ENCODE data around the gene TMEM184C. TPM values are rescaled to one million over a fixed set of nuclear protein-coding genes. Genes with fewer than 3 reads are reported as not detected.
A peak's percentile ranks its signal among the peaks of the same experiment; 100 is the strongest.

Gene TMEM184C
- total RNA-seq, 2 donors from 2014 or later = 24.6 to 28.0 TPM

GRCh38 chr4:147639388-147639787, 22.2 kb downstream of the TMEM184C start:
- no peak for ATAC-seq

GRCh38 chr4:147640331-147640730, 23.1 kb downstream of the TMEM184C start:
- ATAC-seq (no peak), DNase-seq (no peak)
- intact Hi-C loops (cut with DNase I) = no loop called here

More at GRCh38 chr4:147639388-147639787, 22.2 kb downstream of the TMEM184C start:
- intact Hi-C loops (cut with DNase I) = no loop called here
- no peak for DNase-seq

GRCh38 chr4:147643616-147644015, 26.4 kb downstream of the TMEM184C start:
- DNase-seq = no peak
- intact Hi-C loops (cut with DNase I) = no loop called here
- ATAC-seq = no peak

- DNase-seq (no peak), ATAC-seq (no peak)
- intact Hi-C loops (cut with DNase I) = no loop called here
Measured at GRCh38 chr4:147644471-147644870, 27.3 kb downstream of the TMEM184C start.

GRCh38 chr4:147645099-147645498, 27.9 kb downstream of the TMEM184C start:
- ATAC-seq (no peak), DNase-seq (no peak)
- intact Hi-C loops (cut with DNase I) = no loop called here

GRCh38 chr4:147648656-147649055, 31.5 kb downstream of the TMEM184C start:
- intact Hi-C loops (cut with DNase I) = no loop called here
- no peak for DNase-seq
- ATAC-seq = no peak

GRCh38 chr4:147651563-147651962, 34.4 kb downstream of the TMEM184C start:
- no peak for ATAC-seq
- intact Hi-C loops (cut with DNase I) = no loop called here

GRCh38 chr4:147655639-147656038, 38.4 kb downstream of the TMEM184C start:
- intact Hi-C loops (cut with DNase I) = no loop called here
- no peak for DNase-seq
- no peak for ATAC-seq

More at GRCh38 chr4:147651563-147651962, 34.4 kb downstream of the TMEM184C start:
- no peak for DNase-seq

GRCh38 chr4:147658501-147658900, 41.3 kb downstream of the TMEM184C start:
- ATAC-seq (no peak), DNase-seq (no peak)
- intact Hi-C loops (cut with DNase I) = no loop called here

GRCh38 chr4:147674073-147674472, 56.9 kb downstream of the TMEM184C start:
- ATAC-seq (no peak), DNase-seq (no peak)
- intact Hi-C loops (cut with DNase I) = no loop called here

- no peak for DNase-seq
- intact Hi-C loops (cut with DNase I) = no loop called here
- ATAC-seq = no peak
Measured at GRCh38 chr4:147674496-147674895, 57.3 kb downstream of the TMEM184C start.

- intact Hi-C loops (cut with DNase I) = no loop called here
- ATAC-seq (no peak), DNase-seq (no peak)
Measured at GRCh38 chr4:147678106-147678505, 60.9 kb downstream of the TMEM184C start.

GRCh38 chr4:147678796-147679549, 61.8 kb downstream of the TMEM184C start:
- DNase-seq (no peak), ATAC-seq (no peak)
- intact Hi-C loops (cut with DNase I) = no loop called here

GRCh38 chr4:147682755-147683154, 65.6 kb downstream of the TMEM184C start:
- ATAC-seq (no peak), DNase-seq (no peak)
- intact Hi-C loops (cut with DNase I) = no loop called here

GRCh38 chr4:147683188-147683591, 66.0 kb downstream of the TMEM184C start:
- intact Hi-C loops (cut with DNase I) = no loop called here
- ATAC-seq = peak; percentile 46 to 52
- DNase-seq = no peak

GRCh38 chr4:147683717-147684700, 66.8 kb downstream of the TMEM184C start, which contains the start of gene PRMT9:
TSS of gene PRMT9 (minus strand) at chr4:147684163. CDS start at chr4:147683987, 176 bp downstream.
- intact Hi-C loops (cut with DNase I) = no loop called here
- DNase-seq (peak; percentile 93), ATAC-seq (peak; percentile 100)

GRCh38 chr4:147689067-147689466, 71.9 kb downstream of the TMEM184C start:
- no peak for ATAC-seq
- DNase-seq = no peak
- intact Hi-C loops (cut with DNase I) = no loop called here

GRCh38 chr4:147691820-147692219, 74.6 kb downstream of the TMEM184C start:
- ATAC-seq = no peak
- no peak for DNase-seq
- intact Hi-C loops (cut with DNase I) = no loop called here

GRCh38 chr4:147693218-147693617, 76.0 kb downstream of the TMEM184C start:
- intact Hi-C loops (cut with DNase I) = no loop called here
- no peak for ATAC-seq
- DNase-seq = no peak

GRCh38 chr4:147696866-147697265, 79.7 kb downstream of the TMEM184C start:
- no peak for DNase-seq
- ATAC-seq = no peak
- intact Hi-C loops (cut with DNase I) = no loop called here
